Stimulated activated CD8-positive, alpha-beta memory T cell treated with anti-CD3 and anti-CD28 coated beads, Interleukin-4, amount 100 ng/mL, for 48 hours (primary cell): ENCODE results near the gene CHMP2A.
A peak's percentile ranks its signal among the peaks of the same experiment; 100 is the strongest.

Experiments
- DNase-seq: peaks from one replicate; pipeline ENCODE4 v3.0.0-alpha.2; 2020

The CHMP2A gene

DNA sequence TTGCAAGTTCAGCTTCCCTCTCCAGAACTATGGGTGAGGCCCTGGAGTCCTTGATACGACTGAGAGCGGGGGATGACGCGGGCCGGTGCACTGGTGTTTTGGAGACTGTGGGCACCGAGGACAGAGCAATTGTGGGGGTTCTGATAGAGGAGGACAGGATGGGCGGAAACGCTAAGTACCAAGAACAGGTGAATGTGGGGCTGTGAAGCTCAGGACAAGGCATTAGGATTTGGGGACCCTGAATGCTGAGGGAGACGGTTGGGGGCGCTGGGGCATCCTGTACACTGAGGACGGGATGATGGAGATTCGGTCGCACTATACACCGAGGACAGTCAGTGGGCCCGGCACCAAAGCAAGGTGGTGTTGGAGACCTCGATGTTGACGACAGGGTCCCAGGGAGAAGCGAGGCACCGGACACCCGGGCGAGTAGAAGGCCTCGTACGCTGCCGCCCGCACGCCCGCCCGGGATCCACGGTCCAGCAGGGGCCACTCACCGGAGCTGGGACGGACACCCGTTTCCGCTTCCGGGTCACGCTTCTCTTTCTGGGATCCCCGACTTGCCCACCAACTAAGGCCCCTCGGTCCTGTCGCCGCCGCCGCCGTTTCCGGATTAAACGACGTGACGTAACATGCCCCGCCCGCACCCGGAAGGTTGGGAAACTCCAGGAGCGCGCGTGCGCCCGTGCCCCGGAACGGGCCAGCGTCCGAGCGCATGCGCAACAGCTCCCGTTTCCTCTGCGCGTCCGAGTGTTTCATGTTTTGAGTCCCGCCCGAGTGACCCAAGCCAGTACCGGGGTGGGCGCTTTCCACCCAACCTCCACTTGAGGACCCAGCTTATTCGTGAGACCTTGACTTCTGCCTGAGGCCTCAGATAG is at the start of gene CHMP2A:
CHMP2A (minus strand) TSS at position 612 of the 875 bp plus-strand sequence. CDS start 893 bp downstream, outside the sequence.
- peak; percentile 100 for DNase-seq

DNA sequence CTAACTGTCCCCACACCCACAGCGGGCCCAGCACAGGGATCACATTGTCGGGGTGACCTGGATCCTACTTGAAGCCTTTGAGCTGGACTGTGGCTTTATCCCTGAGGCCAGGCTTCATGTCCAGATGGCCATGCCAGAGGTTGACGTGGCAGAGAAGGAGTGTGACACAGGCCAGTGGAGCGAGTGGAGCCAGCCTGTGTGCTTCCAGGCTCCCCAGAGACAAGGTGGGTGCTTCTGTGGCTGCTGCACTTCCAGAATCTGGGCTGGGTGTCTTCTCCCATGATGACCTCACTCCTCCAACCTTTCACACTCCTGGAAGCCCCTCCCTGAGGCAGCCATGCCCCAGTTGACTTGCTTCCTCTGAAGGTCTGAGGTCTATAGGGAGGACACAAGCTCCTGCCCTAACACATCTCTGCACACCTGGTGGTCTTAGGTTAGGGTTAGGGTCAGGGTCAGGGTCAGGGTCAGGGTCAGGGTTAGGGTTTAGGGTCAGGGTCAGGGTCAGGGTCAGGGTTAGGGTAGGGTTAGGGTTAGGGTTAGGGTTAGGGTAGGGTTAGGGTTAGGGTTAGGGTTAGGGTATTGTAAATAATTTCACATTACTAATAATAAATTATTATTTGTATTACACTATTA is 31.3 kb upstream of the CHMP2A start:
- DNase-seq: no peak

DNA sequence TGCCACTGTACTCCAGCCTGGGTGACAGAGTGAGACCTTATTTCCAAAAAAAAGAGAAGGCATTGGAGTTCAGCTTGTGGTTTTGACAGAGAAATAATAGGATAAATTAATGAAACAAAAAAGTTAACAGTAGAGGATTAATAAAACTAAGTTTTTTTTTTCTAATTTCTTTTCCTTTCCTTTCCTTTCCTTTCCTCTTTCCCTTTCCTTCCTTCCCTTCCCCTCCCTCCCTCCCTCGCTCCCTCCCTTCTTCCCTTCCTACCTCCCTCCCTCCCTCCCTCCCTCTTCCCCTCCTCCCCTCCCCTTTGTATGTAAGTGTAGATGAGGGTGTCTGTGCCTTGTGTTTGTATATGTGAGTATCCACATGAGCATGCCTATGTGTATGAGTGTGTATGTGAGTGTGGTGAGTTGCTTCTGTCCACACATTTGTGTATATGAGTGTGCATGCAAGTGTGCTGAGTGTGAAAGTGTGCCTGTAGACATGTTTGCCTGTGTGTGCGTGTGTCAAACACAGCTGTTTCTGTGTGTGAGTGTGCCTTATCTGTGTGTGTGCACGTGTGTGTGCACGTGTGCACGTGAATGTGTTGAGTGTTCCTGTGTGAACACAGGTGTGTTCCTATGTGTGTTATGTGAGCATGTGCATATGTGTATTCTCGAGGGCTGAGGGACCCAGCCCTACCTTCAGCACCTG is 30.7 kb upstream of the CHMP2A start:
- DNase-seq: no peak

DNA sequence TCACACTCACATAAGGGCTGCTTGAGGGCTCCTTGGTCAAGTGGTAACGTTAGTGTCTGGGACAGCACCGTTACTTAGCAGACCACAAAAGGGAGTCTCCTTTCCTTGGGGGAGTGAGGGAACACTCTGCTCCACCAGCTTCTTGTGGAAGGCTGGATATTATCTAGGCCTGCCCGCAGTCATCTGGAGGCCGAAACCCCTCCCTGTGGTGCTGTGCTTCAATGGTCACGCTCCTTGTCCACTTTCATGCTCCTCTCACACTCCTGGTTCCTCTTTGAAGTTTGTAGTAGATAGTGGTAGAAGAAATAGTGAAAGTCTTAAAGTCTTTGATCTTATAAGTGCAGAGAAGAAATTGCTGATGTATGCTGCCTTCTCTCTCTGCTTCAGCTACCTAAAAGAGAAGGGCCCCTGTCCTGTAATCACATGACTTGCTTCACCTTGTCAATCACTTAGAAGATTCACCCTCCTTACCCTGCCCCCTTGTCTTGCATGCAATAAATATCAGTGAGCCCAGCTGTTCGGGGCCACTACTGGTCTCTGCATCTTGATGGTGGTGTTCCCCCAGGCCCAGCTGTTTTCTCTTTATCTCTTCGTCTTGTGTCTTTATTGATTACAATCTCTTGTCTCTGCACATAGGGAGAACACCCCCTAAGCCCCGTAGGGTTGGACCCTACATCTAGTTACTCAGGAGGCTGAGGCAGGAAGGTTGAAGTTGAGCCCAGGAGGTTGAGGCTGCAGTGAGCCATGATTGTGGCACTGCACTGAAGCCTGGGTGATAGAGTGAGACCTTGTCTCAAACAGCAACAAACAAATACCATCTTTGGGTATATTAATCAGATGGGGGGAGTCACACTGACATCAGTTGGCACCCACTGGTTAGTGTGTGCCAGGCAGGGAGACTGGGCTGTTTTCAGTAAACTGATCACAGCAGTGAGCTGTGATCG is 29.9 kb upstream of the CHMP2A start:
- no peak for DNase-seq

DNA sequence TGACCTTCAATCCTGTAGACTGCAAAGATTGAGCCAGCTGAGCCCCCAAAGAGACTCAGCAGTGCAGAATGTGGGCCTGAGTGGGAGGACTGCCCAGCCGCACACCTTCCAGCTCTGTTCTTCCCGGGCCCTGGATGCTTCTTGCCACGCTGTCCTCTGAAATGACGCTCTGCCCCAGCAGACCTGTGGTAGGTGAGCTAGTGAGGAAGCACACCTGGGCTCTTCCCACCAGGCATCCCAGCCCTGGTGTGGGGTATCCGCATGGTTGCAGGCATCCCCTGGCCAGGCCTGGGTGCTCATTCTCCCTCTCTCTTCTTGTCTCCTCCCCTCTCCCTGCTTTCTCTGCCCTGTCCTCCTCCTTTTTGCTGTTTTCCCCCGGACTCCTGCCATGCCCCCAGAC is 28.1 kb upstream of the CHMP2A start:
- DNase-seq: no peak

DNA sequence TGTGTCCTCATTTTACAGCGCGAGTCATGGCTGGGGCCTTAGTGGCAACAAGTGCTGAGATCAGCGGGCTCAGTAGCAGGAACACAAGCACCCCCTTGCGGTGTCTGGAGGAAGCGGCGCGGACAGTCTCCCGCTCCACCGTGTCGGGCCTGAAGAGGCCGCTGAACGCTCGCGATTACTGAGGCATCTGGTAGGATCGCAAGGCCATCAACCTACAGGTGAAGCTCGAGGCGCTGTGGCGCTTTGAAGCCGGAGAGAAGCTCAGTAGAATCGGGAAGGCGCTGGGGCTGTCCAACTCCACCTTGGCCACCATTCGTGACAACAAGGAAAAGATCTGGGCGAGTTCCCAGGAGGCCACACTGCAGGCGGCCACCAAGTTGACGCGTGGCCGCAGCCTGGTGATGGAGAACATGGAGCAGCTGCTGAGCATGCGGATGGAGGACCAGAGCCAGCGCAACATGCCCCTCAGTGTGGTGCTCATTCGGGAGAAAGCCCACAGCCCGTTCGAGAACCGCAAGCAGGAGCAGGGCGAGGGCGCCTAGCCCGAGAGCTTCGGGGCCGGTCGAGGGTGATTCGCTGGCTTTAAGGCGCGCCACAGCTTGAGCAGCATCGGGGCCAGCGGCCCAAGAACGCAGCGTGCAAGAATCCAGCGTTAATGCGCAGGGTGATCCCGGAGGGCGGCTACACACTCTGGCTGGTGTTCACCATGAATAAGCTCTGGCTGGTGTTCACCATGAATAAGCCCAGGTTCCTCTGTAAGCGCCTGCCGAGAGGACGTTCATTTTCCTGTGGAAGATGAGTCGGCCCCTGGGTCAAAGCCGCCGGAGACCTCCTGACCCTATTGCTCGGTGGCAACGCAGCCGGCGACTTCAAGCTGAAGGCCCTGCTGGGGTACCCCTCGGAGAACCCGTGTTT is 26.6 kb upstream of the CHMP2A start:
- peak; percentile 96 for DNase-seq

DNA sequence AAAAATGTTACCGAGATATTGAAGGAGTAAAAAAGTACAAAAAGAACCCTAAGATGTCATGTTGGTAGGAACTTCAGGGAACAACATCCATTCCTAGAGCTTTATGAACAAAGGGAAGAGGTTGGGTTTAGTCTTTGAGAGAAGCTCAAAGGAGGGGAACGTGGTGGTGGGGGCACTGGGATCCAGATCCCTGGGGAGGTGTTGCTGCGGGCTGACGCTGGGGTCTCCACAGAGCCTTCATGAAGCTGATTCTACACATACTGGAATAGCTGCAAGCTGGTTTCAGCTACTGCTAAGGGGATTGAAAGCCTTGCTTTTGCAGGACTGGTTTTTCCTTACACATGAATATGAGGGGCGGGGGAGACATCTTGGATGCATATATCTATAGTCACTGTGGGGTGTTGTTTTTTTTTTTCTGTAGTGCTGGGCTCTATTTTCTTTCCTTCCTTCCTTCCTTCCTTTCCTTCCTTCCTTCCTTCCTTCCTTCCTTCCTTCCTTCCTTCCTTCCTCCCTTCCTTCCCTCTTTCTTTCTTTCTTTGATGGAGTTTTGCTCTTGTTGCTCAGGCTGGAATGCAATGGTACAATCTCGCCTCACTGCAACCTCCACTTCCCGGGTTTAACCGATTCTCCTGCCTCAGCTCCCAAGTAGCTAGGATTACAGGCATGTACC is 24.7 kb upstream of the CHMP2A start:
- no peak for DNase-seq

DNA sequence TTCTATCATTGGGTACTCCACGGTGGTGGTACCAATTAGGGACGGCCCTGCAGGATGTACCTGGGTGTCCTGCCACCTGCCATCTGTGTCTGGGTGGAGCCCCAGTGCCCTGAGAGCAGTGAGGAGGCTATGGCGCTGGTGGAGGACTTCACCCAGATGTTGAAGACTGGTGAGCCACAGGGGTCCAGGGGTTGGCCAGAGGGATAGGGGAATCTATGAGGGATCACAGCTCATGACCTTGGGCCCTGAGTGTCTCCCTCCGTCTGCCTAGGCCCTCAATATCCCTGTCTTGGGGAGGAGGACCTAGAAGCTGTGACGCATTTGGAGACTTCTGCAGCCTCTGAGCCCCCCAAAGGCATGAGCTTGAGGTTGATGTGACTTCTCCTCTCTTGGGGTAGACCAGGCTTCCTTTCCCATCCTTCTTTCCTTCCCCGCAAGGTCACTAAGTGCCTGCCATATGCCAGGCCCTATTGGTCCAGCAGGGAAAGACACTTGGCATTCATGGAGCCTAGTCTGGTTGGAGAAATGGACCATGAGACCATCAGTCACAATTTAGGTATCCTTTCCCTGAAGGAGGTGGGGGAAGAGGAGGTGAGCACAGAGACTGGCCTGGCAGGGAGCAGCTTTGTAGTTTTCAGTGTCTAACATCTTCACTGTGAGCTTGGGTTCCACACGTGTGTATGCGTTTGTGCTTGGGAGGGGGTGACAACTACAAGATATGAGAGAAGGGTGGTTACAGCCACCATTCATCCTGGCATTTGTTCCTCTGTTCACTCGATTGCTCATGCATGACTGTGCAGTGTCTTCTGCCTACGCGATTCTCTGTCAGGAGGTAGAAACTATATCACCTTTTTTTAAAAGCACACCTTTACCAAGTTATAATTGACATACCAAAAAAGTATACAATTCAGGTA is 23.4 kb upstream of the CHMP2A start:
- DNase-seq: peak; percentile 38

DNA sequence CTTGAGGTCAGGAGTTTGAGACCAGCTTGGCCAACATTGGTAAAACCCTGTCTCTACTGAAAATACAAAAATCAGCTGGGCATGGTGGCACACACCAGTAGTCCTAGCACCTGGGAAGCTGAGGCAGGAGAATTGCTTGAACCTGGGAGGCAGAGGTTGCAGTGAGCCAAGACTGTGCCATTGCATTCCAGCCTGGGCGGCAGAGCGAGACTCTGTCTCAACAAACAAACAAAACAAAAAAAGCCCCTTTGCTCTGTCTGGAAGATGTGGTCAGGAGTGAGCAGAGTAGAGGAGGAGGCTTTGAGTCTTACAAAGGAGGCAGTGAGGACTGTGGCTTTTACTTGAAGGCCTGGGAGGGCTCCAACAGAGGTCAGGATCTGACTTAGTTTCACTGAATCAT is 22.7 kb upstream of the CHMP2A start:
- peak; percentile 24 for DNase-seq

DNA sequence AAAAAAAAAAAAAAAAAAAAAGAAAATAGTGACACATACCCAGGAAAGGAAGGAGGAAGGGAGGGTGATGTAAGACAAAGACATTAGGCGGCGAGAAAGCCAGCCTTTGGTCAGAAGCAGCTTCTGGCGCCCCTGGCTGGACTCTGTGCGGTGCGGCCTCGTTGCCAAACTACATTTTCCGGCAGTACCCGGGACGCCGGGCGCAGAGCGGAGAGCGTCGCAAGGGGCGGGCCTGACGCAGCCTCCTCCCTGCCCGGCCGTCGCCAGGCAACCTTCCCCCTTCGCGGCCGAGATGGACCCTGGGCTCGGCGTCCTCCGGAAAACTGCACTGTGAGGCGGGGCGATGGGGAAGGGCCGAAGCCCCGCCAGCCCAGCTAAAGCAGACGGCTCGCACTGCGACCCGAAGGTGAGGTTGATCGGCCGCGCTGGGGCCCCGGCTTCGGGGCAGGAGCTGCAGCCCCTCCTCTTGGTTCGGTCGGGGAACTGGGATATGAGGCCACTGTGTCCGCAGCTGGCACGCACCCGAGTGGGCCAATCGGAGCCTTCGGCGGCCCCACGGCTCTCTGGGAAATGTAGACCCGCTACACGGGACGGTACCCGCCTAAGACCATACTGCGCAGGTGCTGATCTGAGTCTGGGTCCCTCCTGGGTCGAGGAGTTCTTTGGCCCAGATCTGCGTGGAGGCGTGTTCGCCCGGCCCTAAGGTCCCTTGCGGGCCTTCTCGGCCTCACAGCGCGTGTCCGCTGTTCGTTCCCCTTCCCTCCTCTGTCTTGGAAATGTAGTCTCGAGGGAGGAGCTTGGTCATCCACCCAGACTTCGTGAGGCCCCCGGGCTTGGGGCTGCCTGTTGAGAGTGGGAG is 20.5 kb upstream of the CHMP2A start:
- peak; percentile 88 for DNase-seq

DNA sequence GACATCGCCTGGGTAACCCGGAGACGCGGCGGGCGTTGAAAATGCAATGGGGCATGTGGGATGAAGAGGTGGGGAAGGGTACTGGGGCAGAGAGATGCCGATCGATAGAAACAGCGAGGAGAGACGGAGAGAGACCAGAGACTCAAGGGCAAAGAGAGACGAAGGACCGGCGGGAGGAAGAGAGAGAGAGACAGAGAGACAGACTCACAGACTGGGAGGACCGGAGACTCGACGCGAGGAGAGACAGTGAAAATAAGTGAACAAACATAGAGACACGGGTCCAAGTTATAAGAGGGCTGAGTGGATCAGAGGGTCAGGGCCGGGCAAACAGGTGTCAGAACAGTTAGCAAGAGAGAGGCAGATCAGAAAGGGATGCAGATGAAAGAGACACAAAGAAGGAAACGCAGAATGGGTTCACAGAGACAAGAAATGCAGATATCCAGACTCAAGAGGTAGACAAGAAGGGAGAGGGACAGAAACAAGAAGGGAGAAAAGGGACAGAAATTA is 18.8 kb upstream of the CHMP2A start:
- no peak for DNase-seq

DNA sequence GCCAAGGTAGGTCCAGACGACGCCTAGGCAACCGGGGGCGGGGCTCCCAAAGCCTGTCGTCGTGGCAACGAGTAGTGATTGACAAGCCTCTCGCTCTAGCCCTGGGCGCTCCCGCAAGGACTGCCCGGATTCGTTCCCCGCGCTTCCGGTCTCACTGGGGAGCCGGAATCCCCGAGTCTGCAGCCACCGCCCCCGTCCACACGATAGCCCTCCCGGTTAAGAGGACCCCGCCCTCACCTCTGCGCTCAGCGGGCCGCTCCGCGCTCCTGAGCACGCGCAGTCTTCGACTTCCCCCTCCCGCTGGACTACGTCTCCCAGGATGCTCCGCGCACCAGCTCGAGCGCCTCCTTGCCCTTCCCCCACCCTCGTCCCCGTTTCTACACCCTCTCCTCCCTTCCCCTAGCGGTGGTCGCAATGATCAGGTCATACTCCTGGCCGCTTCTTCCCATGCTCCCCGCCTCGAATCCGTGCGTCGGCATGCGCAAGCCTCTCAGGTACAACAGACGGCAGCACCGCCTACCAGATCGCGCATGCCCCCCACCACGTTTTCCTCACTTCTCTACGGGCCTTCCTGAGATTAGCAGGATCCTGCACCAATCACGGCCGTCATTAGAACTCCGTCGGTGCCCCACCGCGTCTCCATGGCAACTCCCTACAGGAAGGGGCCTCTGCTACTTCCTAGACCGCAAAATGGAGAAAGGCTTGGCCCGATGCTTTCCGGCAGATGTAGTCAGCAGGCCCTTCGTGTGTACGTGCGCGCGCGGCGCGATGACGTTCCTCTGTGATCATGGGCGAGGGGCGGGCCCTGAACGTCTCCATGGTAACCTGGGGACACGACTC is 18.1 kb upstream of the CHMP2A start, which contains the start of gene MZF1:
MZF1 (minus strand) TSS at position 518 of the 840 bp plus-strand sequence. CDS start 1,946 bp downstream, outside the sequence.
- peak; percentile 100 for DNase-seq

DNA sequence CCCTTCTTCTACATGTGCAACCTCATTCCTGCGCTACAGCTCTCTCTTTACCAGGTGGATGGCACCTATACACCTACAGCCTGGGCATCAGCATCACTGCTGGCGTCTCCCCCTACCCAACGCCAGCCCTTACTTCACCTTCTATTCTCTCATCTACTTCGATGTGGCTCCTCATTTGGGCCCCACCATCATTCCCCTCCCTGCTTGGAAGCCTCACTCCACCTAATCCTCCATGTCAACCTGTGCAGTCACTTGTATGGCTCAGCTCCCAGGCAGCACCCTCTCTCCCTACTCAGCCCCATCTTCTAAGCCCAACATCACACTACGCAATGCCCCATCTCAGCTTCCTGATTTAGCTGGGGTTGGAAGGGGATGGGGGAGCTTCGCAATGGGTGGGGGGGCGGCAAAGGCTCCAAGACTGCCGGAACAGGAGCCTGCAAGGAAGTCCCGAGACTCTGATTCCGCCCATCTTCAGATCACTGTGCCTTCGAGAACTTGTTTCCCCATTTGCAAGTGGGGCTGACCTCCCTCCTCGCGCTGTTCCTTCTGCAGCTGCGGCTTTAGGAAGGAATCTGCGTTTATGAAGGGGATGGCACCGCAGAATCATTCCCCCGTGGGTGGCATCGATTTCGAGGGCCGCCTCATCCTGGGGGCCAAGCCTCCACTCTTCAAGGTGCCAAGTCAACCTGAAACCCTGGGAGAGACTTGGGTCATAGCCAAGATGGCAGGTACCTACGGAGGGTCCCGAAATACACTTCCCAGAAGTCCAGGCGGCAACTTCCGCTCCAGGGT is 17.3 kb upstream of the CHMP2A start:
- DNase-seq: no peak

DNA sequence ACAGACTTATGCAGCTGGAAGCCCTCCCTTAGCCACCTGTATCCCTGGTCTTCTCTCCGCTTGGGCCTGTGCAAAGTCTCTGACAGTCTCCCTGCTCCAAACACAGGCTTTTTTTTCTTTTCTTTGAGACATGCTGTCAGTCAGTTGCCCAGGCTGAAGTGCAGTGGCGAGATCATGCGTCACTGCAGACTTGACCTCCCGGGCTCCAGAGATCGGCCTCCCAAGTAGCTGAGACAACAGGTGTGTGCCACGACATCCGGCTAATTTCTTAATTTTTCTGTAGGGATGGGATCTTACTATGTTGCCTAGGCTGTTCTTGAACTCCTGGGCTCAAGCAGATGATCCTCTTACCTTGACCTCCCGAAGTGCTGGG is 16.7 kb upstream of the CHMP2A start:
- DNase-seq: peak; percentile 18

DNA sequence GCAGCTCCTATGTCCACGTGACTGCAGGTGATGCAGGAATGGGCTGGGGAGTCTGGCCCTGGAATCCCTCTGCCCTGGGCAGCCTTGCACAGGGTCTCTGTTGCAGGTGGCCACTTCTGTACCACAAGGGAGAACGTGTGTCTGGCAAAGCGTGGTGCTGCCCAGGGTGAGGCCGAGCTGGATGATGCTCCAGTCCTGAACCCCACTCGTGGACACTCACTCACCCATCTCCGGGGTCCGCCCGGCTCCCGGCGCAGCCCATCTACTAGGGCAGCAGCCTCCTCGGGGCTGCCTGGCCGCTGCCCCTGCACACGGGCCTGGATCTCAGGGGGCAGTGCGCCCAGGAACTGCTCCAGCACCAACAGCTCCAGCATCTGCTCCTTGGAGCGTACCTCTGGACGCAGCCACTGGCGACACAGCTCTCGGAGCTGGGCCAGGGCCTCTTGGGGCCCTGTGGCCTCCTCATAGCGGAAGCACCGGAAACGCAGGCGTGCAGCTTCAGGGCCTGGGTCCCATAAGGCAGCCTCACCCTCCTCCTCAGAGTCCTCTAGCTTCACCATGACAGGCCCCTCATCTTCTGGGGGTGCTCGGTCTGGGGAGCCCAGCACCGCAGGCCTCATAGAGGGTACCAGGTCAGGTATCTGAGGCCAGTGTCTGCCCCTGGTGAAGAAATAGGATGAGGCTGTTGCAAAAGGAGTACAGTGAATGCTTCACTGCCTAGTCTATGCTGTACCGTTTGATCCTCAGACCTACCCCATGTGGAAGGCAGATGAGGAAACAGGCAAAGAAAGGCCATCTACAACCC is 16.1 kb upstream of the CHMP2A start:
- peak; percentile 21 for DNase-seq
